ENCODE measurements around the gene AUH. TPM values are rescaled to one million over a fixed set of nuclear protein-coding genes. Genes with fewer than 3 reads are reported as not detected.

AUH gene
- total and polyA plus RNA-seq, 7 donors = 13.1 to 40.9 (median 28.2) TPM

GRCh38 chr9:91359734-91360470, 1.8 kb downstream of the AUH start:
- no peak for DNase-seq
- Histone ChIP-seq H3K27ac (peak overlapping the region in 2 of 4 donors; percentile 90), H3K4me1 (peaks cover 0 to 36% (median 18%) of the 10 kb centered on the region in 4 donors), H3K27me3 (no peaks in the 10 kb centered on the region), H3K36me3 (peaks cover 0 to 11% (median 0%) of the 10 kb centered on the region in 4 donors), H3K4me3 (peak overlapping the region in 1 of 4 donors; percentile 97), H3K9me3 (no peaks in the 10 kb centered on the region)
- 59 to 79% methylated on average over 7 of the region's 7 CpGs for WGBS, 2 donors
- TF ChIP-seq, protein P1, sequence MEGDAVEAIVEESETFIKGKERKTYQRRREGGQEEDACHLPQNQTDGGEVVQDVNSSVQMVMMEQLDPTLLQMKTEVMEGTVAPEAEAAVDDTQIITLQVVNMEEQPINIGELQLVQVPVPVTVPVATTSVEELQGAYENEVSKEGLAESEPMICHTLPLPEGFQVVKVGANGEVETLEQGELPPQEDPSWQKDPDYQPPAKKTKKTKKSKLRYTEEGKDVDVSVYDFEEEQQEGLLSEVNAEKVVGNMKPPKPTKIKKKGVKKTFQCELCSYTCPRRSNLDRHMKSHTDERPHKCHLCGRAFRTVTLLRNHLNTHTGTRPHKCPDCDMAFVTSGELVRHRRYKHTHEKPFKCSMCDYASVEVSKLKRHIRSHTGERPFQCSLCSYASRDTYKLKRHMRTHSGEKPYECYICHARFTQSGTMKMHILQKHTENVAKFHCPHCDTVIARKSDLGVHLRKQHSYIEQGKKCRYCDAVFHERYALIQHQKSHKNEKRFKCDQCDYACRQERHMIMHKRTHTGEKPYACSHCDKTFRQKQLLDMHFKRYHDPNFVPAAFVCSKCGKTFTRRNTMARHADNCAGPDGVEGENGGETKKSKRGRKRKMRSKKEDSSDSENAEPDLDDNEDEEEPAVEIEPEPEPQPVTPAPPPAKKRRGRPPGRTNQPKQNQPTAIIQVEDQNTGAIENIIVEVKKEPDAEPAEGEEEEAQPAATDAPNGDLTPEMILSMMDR (IDR thresholded peaks at IDR 0.05) = no peak
- TF ChIP-seq POLR2A (IDR thresholded peaks at IDR 0.05) = no peak
- TF ChIP-seq EP300 (IDR thresholded peaks at IDR 0.05) = no peak
- intact Hi-C loops (cut with DNase I) = loop anchor here (2.0 to 10.0 kb wide), 3 partner anchors 167 to 323 kb away; no protein-coding TSS in a partner anchor

DNA sequence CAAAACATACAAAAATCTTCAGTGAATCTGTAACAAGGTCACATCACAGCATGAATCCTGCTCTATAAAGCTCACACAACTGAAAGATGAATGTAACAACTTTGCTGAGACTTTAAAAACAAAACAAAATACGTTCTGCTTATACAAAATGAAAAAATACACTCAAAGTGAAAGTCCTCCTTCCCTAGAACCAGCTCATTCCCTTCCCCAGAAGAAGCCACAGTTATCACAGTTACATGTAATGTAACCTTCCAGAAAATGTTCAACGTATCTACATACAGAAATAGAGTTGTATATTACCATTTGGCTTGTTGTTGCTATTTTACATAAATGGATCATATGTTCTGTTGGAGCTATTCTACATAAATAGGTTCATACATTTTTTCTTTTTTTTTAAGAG, 2.6 kb downstream of the AUH start:
- H3K27me3 ChIP-seq = no peaks in the 10 kb centered on the region
- H3K9me3 ChIP-seq = no peaks in the 10 kb centered on the region
- no peak for TF ChIP-seq POLR2AphosphoS5 (IDR thresholded peaks at IDR 0.05)
- TF ChIP-seq, protein P1 (IDR thresholded peaks at IDR 0.05) = no peak
- TF ChIP-seq POLR2A (IDR thresholded peaks at IDR 0.05) = no peak
- TF ChIP-seq EP300 (IDR thresholded peaks at IDR 0.05) = no peak
- H3K4me1 ChIP-seq = peaks cover 0 to 36% (median 18%) of the 10 kb centered on the region in 4 donors
- no peak for DNase-seq
- H3K36me3 ChIP-seq = peaks cover 0 to 16% (median 0%) of the 10 kb centered on the region in 4 donors
- no peak overlapping the region for H3K27ac ChIP-seq
- WGBS, 2 donors = 69 to 73% methylated on average over 2 of the region's 2 CpGs
- no peak overlapping the region for H3K4me3 ChIP-seq
- intact Hi-C loops (cut with DNase I) = no loop called here

- intact Hi-C loops (cut with DNase I) = no loop called here
- WGBS, 2 donors = 87 to 91% methylated on average over 1 of the region's 1 CpG
- Histone ChIP-seq H3K36me3 (peaks cover 0 to 45% (median 0%) of the 10 kb centered on the region in 4 donors), H3K4me1 (peaks cover 0 to 20% (median 5%) of the 10 kb centered on the region in 4 donors), H3K9me3 (no peaks in the 10 kb centered on the region), H3K27me3 (no peaks in the 10 kb centered on the region), H3K4me3 (no peak overlapping the region), H3K27ac (no peak overlapping the region)
- DNase-seq = no peak
- TF ChIP-seq POLR2A (IDR thresholded peaks at IDR 0.05) (no peak), EP300 (IDR thresholded peaks at IDR 0.05) (no peak), POLR2AphosphoS5 (IDR thresholded peaks at IDR 0.05) (no peak)
- TF ChIP-seq, protein P1 (IDR thresholded peaks at IDR 0.05) = no peak
Observed at GRCh38 chr9:91354881-91355280, 6.8 kb downstream of the AUH start.

DNA sequence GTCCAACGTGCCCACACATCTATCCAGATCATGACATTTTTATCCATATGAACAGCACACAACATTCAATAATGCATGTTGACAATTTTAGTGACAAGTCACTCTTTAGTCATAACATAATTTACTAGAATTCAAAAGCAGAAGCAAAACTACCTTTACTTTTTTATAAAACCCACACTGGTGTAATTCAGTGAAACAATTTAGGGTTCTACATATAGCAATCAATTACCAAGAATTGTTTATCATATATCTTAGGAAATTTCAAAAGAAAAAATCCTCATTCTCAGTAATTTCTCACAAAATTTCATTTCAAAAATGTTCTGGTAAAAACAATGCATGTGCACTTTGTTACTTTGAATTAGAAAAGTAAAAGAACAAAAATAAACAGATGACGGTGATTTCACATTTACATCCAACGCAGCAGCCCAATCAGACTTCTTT, 12.6 kb downstream of the AUH start:
- no peak for DNase-seq
- Histone ChIP-seq H3K4me1 (no peaks in the 10 kb centered on the region), H3K9me3 (no peaks in the 10 kb centered on the region), H3K27ac (no peak overlapping the region), H3K4me3 (no peak overlapping the region), H3K36me3 (peaks cover 0 to 29% (median 0%) of the 10 kb centered on the region in 4 donors), H3K27me3 (no peaks in the 10 kb centered on the region)
- intact Hi-C loops (cut with DNase I) = no loop called here
- no peak for TF ChIP-seq EP300 (IDR thresholded peaks at IDR 0.05)
- TF ChIP-seq POLR2AphosphoS5 (IDR thresholded peaks at IDR 0.05) = no peak
- TF ChIP-seq POLR2A (IDR thresholded peaks at IDR 0.05) = no peak
- TF ChIP-seq, protein P1 (IDR thresholded peaks at IDR 0.05) = no peak
- 89 to 94% methylated on average over 3 of the region's 3 CpGs for WGBS, 2 donors
